ENCODE data around the gene DLX4. TPM values are rescaled to one million over a fixed set of nuclear protein-coding genes. Genes with fewer than 3 reads are reported as not detected.

The DLX4 gene
- total and polyA plus RNA-seq, 4 experiments from 2014 or later = 0.22 to 1.2 (median 0.52) TPM

- peak overlapping the region in 2 of 7 donors; percentile 50 to 78 for H3K27ac Mint-ChIP-seq
- Histone ChIP-seq H3K4me1 (ENCODE audit: insufficient read depth, low read length) (peaks cover 36% of the 10 kb centered on the region), H3K4me3 (ENCODE audit: low read length in 2 of 2) (no peak overlapping the region), H3K36me3 (ENCODE audit: insufficient read depth, low read length) (no peaks in the 10 kb centered on the region), H3K9me3 (ENCODE audit: control insufficient read depth in 1 of 2, low read length in 2 of 2) (no peaks in the 10 kb centered on the region), H3K27me3 (ENCODE audit: insufficient read depth, low read length) (peaks cover 58% of the 10 kb centered on the region), H3K27ac (ENCODE audit: low read depth, low read length) (no peak overlapping the region)
- H3K4me3 Mint-ChIP-seq = peak overlapping the region in 7 of 8 donors; percentile 29 to 85 (median 78)
- peaks cover 0 to 9% (median 3%) of the 10 kb centered on the region in 8 donors for H3K9me3 Mint-ChIP-seq
- POLR2A ChIA-PET (ENCODE audit: partially characterized antibody) = interaction anchor here (0.6 kb wide), 1 partner anchor 12 kb away, joined by 3 read pairs; no protein-coding TSS in a partner anchor
- peaks cover 52 to 64% of the 10 kb centered on the region in 2 donors for H3K27me3 Mint-ChIP-seq
- intact Hi-C loops (cut with micrococcal nuclease) = no loop called here
- peaks cover 17 to 48% (median 37%) of the 10 kb centered on the region in 4 donors for H3K4me1 Mint-ChIP-seq
- H3K36me3 Mint-ChIP-seq = peaks cover under 1 to 5% of the 10 kb centered on the region in 2 donors
- CTCF ChIA-PET (ENCODE audit: partially characterized antibody) = interaction anchor here (1.5 to 3.6 kb wide), 2 partner anchors 13 to 19 kb away, joined by 3 to 23 read pairs; no protein-coding TSS in a partner anchor
- no peak for DNase-seq
Observed at GRCh38 chr17:49964303-49964768, 4.7 kb upstream of the DLX4 start.

- H3K27ac ChIP-seq (ENCODE audit: low read depth, low read length) = no peak overlapping the region
- intact Hi-C loops (cut with micrococcal nuclease) = no loop called here
- peak in 1 of 5 donors; percentile 27 for DNase-seq
- H3K27ac Mint-ChIP-seq = peak overlapping the region in 3 of 7 donors; percentile 55 to 78 (median 57)
- peaks cover 20 to 53% (median 38%) of the 10 kb centered on the region in 4 donors for H3K4me1 Mint-ChIP-seq
- H3K9me3 Mint-ChIP-seq = peaks cover 0 to 9% (median 3%) of the 10 kb centered on the region in 8 donors
- peak overlapping the region in 7 of 8 donors; percentile 19 to 85 (median 78) for H3K4me3 Mint-ChIP-seq
- ChIA-PET POLR2A (ENCODE audit: partially characterized antibody) (no interaction called here), CTCF (ENCODE audit: partially characterized antibody) (interaction anchor here (2.3 to 3.6 kb wide), 2 partner anchors 13 kb away, joined by 12 to 23 read pairs; no protein-coding TSS in a partner anchor)
- H3K4me1 ChIP-seq (ENCODE audit: insufficient read depth, low read length) = peaks cover 40% of the 10 kb centered on the region
- H3K9me3 ChIP-seq (ENCODE audit: control insufficient read depth in 1 of 2, low read length in 2 of 2) = no peaks in the 10 kb centered on the region
- H3K36me3 Mint-ChIP-seq = peaks cover 2 to 5% of the 10 kb centered on the region in 2 donors
- no peak overlapping the region for H3K4me3 ChIP-seq (ENCODE audit: low read length in 2 of 2)
- H3K27me3 ChIP-seq (ENCODE audit: insufficient read depth, low read length) = peaks cover 60% of the 10 kb centered on the region
- H3K36me3 ChIP-seq (ENCODE audit: insufficient read depth, low read length) = no peaks in the 10 kb centered on the region
- peaks cover 52 to 64% of the 10 kb centered on the region in 2 donors for H3K27me3 Mint-ChIP-seq
Observed at GRCh38 chr17:49964769-49965523, 4.0 kb upstream of the DLX4 start.

- no peak overlapping the region for H3K4me3 ChIP-seq (ENCODE audit: low read length in 2 of 2)
- intact Hi-C loops (cut with micrococcal nuclease) = no loop called here
- H3K27ac Mint-ChIP-seq = peak overlapping the region in 1 of 7 donors; percentile 78
- POLR2A ChIA-PET (ENCODE audit: partially characterized antibody) = no interaction called here
- peaks cover 54 to 68% of the 10 kb centered on the region in 2 donors for H3K27me3 Mint-ChIP-seq
- peaks cover 66% of the 10 kb centered on the region for H3K27me3 ChIP-seq (ENCODE audit: insufficient read depth, low read length)
- peaks cover 20 to 58% (median 40%) of the 10 kb centered on the region in 4 donors for H3K4me1 Mint-ChIP-seq
- H3K9me3 Mint-ChIP-seq = peaks cover 0 to 9% (median 3%) of the 10 kb centered on the region in 8 donors
- H3K36me3 Mint-ChIP-seq = peaks cover 2 to 5% of the 10 kb centered on the region in 2 donors
- peaks cover 44% of the 10 kb centered on the region for H3K4me1 ChIP-seq (ENCODE audit: insufficient read depth, low read length)
- no peaks in the 10 kb centered on the region for H3K9me3 ChIP-seq (ENCODE audit: control insufficient read depth in 1 of 2, low read length in 2 of 2)
- no peak overlapping the region for H3K27ac ChIP-seq (ENCODE audit: low read depth, low read length)
- DNase-seq = no peak
- H3K36me3 ChIP-seq (ENCODE audit: insufficient read depth, low read length) = no peaks in the 10 kb centered on the region
- H3K4me3 Mint-ChIP-seq = peak overlapping the region in 3 of 8 donors; percentile 26 to 80 (median 78)
- CTCF ChIA-PET (ENCODE audit: partially characterized antibody) = interaction anchor here (0.8 to 2.3 kb wide), 2 partner anchors 13 to 31 kb away, joined by 3 to 12 read pairs; no protein-coding TSS in a partner anchor
Observed at GRCh38 chr17:49965524-49965909, 3.5 kb upstream of the DLX4 start.

GRCh38 chr17:49966767-49967166 is 2.2 kb upstream of the DLX4 start:
- Histone ChIP-seq H3K27ac (ENCODE audit: low read depth, low read length) (no peak overlapping the region), H3K4me3 (ENCODE audit: low read length in 2 of 2) (no peak overlapping the region), H3K9me3 (ENCODE audit: control insufficient read depth in 1 of 2, low read length in 2 of 2) (no peaks in the 10 kb centered on the region), H3K27me3 (ENCODE audit: insufficient read depth, low read length) (peaks cover 70% of the 10 kb centered on the region), H3K4me1 (ENCODE audit: insufficient read depth, low read length) (peaks cover 47% of the 10 kb centered on the region), H3K36me3 (ENCODE audit: insufficient read depth, low read length) (no peaks in the 10 kb centered on the region)
- ChIA-PET POLR2A (ENCODE audit: partially characterized antibody) (interaction anchor here (1.0 to 2.2 kb wide), 2 partner anchors 12 to 32 kb away, joined by 3 to 6 read pairs; no protein-coding TSS in a partner anchor), CTCF (ENCODE audit: partially characterized antibody) (interaction anchor here (0.6 to 2.9 kb wide), 5 partner anchors 10 to 556 kb away, joined by 3 to 12 read pairs (median 4); no protein-coding TSS in a partner anchor)
- peaks cover 0 to 9% (median 3%) of the 10 kb centered on the region in 8 donors for H3K9me3 Mint-ChIP-seq
- intact Hi-C loops (cut with micrococcal nuclease) = no loop called here
- peaks cover 28 to 71% (median 47%) of the 10 kb centered on the region in 4 donors for H3K4me1 Mint-ChIP-seq
- DNase-seq = no peak
- H3K4me3 Mint-ChIP-seq = peak overlapping the region in 2 of 8 donors; percentile 0 to 12
- H3K27me3 Mint-ChIP-seq = peaks cover 61 to 74% of the 10 kb centered on the region in 2 donors
- peaks cover 2 to 5% of the 10 kb centered on the region in 2 donors for H3K36me3 Mint-ChIP-seq
- no peak overlapping the region for H3K27ac Mint-ChIP-seq

- Mint-ChIP-seq H3K9me3 (peaks cover 0 to 9% (median 3%) of the 10 kb centered on the region in 8 donors), H3K4me3 (peak overlapping the region in 1 of 8 donors; percentile 3), H3K36me3 (peaks cover 2 to 5% of the 10 kb centered on the region in 2 donors), H3K27me3 (peaks cover 63 to 75% of the 10 kb centered on the region in 2 donors), H3K4me1 (peaks cover 28 to 70% (median 50%) of the 10 kb centered on the region in 4 donors), H3K27ac (no peak overlapping the region)
- intact Hi-C loops (cut with micrococcal nuclease) = no loop called here
- H3K27ac ChIP-seq (ENCODE audit: low read depth, low read length) = no peak overlapping the region
- peaks cover 52% of the 10 kb centered on the region for H3K4me1 ChIP-seq (ENCODE audit: insufficient read depth, low read length)
- no peaks in the 10 kb centered on the region for H3K9me3 ChIP-seq (ENCODE audit: control insufficient read depth in 1 of 2, low read length in 2 of 2)
- ChIA-PET CTCF (ENCODE audit: partially characterized antibody) (interaction anchor here (0.7 to 2.9 kb wide), 4 partner anchors 11 to 30 kb away, joined by 3 to 12 read pairs (median 7); no protein-coding TSS in a partner anchor), POLR2A (ENCODE audit: partially characterized antibody) (interaction anchor here (1.0 to 2.2 kb wide), 2 partner anchors 11 to 31 kb away, joined by 3 to 6 read pairs; no protein-coding TSS in a partner anchor)
- no peak overlapping the region for H3K4me3 ChIP-seq (ENCODE audit: low read length in 2 of 2)
- DNase-seq = no peak
- no peaks in the 10 kb centered on the region for H3K36me3 ChIP-seq (ENCODE audit: insufficient read depth, low read length)
- H3K27me3 ChIP-seq (ENCODE audit: insufficient read depth, low read length) = peaks cover 73% of the 10 kb centered on the region
Observed at GRCh38 chr17:49967205-49967604, 1.8 kb upstream of the DLX4 start.

- Mint-ChIP-seq H3K36me3 (peaks cover 2 to 5% of the 10 kb centered on the region in 2 donors), H3K27ac (peak overlapping the region in 1 of 7 donors; percentile 2), H3K9me3 (peaks cover 0 to 9% (median 3%) of the 10 kb centered on the region in 8 donors), H3K4me3 (peak overlapping the region; percentile 71 to 84 (median 79)), H3K27me3 (peaks cover 62 to 70% of the 10 kb centered on the region in 2 donors), H3K4me1 (peaks cover 30 to 69% (median 51%) of the 10 kb centered on the region in 4 donors)
- no peaks in the 10 kb centered on the region for H3K36me3 ChIP-seq (ENCODE audit: insufficient read depth, low read length)
- peaks cover 73% of the 10 kb centered on the region for H3K27me3 ChIP-seq (ENCODE audit: insufficient read depth, low read length)
- intact Hi-C loops (cut with micrococcal nuclease) = no loop called here
- no peaks in the 10 kb centered on the region for H3K9me3 ChIP-seq (ENCODE audit: control insufficient read depth in 1 of 2, low read length in 2 of 2)
- ChIA-PET POLR2A (ENCODE audit: partially characterized antibody) (interaction anchor here (2.2 kb wide), 1 partner anchor 31 kb away, joined by 6 read pairs; no protein-coding TSS in a partner anchor), CTCF (ENCODE audit: partially characterized antibody) (interaction anchor here (0.7 to 2.9 kb wide), 3 partner anchors 15 to 29 kb away, joined by 3 to 12 read pairs (median 11); no protein-coding TSS in a partner anchor)
- H3K4me1 ChIP-seq (ENCODE audit: insufficient read depth, low read length) = peaks cover 58% of the 10 kb centered on the region
- no peak overlapping the region for H3K27ac ChIP-seq (ENCODE audit: low read depth, low read length)
- H3K4me3 ChIP-seq (ENCODE audit: low read length in 2 of 2) = no peak overlapping the region
- DNase-seq = no peak
Observed at GRCh38 chr17:49967621-49968404, 1.2 kb upstream of the DLX4 start.
